Cardiac septum (tissue), 1 donor: ENCODE data around the gene CACFD1. TPM values are rescaled to one million over a fixed set of nuclear protein-coding genes. Genes with fewer than 3 reads are reported as not detected.

Experiments
- DNase-seq: peaks from one replicate; pipeline ENCODE4 v3.0.0-alpha.2; 2020; ENCODE audit warnings: low spot score
- intact Hi-C: fragments of 100-400 bp; cut with DNase I; formaldehyde crosslinking; loops from one replicate; pipeline ENCODE4 v1.14.0; 2022
- long read RNA-seq: library from polyadenylated mRNA; unstranded; transcript quantifications from one replicate; pipeline ENCODE4 v2.0.0, GENCODE V29; 2021
- total RNA-seq: library from RNA; stranded (reverse); fragmentation: NEBNext Ultra II Directional; extraction: Animal tissue kit (Norgen Biotek cat#: 25700); gene quantifications from one replicate; pipeline ENCODE4 v1.2.1, GENCODE V29; 2021
- donor health status: DM: no; HTN: no; CAD: no.

Gene CACFD1
- total RNA-seq = 15.0 TPM
- long read RNA-seq, transcript CACFD1-202 (5 exons, 2,794 nt) = major isoform, 24 of 63 reads
- long read RNA-seq, transcript CACFD1-201 (4 exons, 2,688 nt) = minor isoform, 7 of 63 reads
- long read RNA-seq, partial matches to known transcripts = 14 of 63 reads
- long read RNA-seq, other reads (novel, unspliced or antisense) = 18 of 63 reads

DNA sequence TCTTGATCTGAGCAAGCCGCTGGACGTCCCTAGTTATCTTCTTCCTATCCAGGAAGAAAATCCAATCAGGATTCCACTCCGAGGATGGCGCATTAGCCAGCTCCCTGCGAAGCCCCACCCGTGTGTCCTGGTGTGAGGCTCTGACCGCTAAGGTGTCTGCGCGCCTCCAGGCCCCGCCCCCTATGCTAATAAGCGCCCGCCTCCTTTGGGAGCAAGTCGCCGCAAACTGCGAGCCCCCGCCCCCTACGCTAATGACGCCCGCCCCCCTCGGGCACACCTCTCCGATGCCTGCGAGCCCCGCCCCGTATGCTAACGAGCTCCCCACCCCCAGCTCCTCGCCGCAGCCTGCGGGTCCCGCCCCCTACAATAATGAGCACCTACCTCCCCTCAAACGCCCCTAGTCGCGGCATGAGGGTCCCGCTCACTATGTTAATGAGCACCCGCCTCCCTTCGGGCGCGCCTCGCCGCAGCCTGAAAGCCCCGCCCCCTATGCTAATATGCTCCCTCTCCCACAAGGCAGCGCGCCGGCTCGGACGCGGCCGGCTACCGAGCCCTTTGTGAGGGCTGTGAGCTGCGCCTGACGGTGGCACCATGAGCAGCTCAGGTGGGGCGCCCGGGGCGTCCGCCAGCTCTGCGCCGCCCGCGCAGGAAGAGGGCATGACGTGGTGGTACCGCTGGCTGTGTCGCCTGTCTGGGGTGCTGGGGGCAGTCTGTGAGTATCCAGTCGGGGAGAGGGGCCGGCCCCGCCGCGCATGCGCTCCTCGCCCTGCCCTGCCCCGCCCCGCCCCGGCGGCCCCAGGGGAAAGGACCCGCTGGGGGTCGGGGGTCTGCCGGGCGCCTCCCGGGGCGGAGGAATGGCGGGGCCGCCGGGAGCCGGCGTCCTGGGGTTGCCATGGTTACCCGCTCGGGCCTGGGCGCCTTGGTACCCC lies at the start of gene CACFD1:
TSS of gene CACFD1 (plus strand) at position 503 of the 929 bp plus-strand sequence. CDS start at position 592, 89 bp downstream.
- DNase-seq = peak; percentile 98
- intact Hi-C loops = loop anchor here (5.0 kb wide), 1 partner anchor 42 kb away; the partner anchor contains the start of gene REXO4

GRCh38 chr9:133415170-133415569 lies 44.6 kb upstream of the CACFD1 start:
- intact Hi-C loops = loop anchor here (5.0 kb wide), 3 partner anchors 42 to 78 kb away; partner anchors contain the start of genes CACFD1 and SURF6
- DNase-seq = no peak

DNA sequence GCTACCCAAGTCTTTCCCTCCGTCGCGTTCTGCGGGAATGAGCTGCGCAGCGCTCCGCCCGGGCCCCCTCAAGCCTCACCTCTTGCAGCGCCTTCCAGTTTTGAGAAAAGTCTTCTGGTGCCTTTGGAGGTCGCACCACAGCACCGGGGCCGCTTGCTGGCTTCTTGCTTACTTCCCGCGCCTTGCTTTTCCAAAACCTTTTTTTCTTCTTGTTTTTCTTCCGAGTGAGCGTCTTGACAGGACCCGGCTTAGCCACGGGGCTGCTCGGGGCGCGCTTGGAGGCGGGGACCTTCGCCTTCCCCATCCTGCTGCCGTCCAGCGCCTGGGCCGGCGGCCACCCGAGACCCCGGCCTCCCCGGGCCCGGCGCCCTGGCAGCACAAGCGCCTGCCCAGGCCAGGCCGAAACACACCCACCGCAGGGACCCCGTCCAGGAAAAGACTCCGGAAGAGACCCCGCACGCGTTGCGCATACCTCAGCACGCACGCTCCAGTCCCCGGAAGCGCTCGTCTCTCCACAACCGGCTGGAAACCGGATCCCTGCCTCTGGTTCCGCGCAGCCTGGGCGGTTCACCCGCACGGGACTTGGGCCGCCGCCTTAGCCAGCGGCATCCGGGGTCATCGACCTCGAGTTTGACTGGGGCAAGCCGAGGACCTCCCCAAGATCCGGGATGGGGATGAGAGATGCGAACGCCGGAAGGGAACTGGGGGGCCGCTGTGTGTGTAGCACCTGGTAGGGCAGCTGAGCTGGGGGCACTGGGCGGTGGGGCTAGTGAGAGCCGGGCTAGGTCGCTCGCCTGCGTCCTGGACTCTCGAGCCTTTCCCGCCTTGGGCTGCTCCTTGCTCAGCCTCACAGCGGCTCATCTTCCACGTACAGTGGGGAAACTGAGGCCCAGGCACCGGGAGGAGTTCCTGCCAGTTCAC lies 42.0 kb upstream of the CACFD1 start, which contains the start of gene REXO4:
TSS of gene REXO4 (minus strand) at position 470 of the 921 bp plus-strand sequence. CDS start at position 304, 166 bp downstream.
- intact Hi-C loops = loop anchor here (5.0 kb wide), 3 partner anchors 40 to 80 kb away; partner anchors contain the start of genes CACFD1 and SURF6
- DNase-seq = peak; percentile 86

- no peak for DNase-seq
- intact Hi-C loops = loop anchor here (5.0 kb wide), 3 partner anchors 38 to 82 kb away; partner anchors contain the start of genes CACFD1 and SURF6
These were observed 40.8 kb upstream of the CACFD1 start for GRCh38 chr9:133419005-133419404.

DNA sequence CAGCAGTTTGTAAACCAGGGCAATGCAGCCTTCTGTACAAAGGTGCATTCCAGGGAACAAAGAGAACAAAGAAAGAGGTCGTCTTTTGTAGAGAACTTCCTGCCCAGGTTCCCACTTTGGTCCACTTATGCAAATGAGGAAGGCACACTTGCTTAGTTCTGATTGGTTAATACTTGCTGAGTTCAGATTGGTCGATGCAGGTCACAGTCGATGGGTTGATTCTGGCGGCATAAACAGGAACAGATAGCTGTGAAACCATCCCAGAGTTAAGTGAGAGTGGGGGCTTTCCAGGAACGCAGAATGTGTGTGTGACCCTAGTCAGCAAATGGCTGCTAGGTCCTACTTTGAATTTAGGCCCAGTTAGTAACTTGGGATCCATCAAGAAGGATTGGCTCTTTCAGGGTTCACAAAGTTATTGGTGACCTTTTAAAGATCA lies 39.4 kb upstream of the CACFD1 start:
- intact Hi-C loops = loop anchor here (5.0 kb wide), 1 partner anchor 57 kb away; the partner anchor contains the start of gene SLC2A6
- DNase-seq = no peak

DNA sequence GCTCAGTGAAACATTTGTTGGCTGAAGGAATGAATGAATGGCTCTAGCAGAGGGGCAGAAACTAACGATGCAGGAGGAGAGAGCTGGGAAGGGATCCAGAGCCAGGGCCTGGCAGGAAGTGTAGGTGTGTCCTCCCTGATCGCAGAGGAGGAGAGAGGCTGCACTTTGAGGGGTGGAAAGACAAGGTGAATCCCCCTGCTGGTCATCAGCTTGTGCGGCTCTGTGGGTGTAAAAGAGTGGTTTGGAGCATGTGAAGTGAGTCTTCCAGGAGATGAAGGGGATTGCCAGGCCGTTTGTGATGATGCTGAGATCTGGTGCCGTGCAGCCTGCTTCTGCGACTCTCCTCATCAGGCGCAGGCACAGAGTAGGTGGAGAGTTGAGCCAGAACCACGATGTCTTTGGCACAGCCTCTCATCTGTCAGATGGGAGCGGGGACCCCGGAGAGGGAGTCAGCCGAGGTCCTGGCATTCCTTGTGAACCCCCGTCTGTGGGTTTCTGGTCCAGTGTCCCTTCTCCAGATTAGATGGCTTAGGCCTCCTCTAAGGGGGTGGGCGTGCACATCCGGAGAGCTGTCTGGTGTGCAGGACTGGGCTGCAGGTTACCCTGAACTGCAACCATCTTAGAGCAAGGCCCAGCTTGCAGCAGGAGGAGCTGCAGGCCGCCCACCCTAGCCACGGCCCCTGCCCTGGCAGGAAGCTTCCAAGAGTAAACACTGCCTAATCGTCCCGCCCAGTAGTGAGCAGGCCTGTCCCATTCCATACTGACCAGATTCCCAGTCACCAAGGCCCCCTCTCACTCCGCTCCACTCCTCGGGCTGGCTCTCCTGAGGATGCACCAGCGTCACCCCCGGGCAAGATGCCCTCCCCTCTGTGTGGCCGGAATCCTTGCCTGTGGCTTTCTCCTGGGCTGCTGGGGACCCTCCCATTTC lies 37.9 kb upstream of the CACFD1 start, which contains the start of gene ADAMTS13:
TSS of gene ADAMTS13 (plus strand) at position 753 of the 928 bp plus-strand sequence. CDS start at position 830, 77 bp downstream.
- DNase-seq = no peak
- intact Hi-C loops = loop anchor here (5.0 kb wide), 1 partner anchor 55 kb away; the partner anchor contains the start of gene SLC2A6

GRCh38 chr9:133423216-133423615 lies 36.6 kb upstream of the CACFD1 start:
- DNase-seq = no peak
- intact Hi-C loops = loop anchor here (5.0 kb wide), 1 partner anchor 54 kb away; the partner anchor contains the start of gene SLC2A6

DNA sequence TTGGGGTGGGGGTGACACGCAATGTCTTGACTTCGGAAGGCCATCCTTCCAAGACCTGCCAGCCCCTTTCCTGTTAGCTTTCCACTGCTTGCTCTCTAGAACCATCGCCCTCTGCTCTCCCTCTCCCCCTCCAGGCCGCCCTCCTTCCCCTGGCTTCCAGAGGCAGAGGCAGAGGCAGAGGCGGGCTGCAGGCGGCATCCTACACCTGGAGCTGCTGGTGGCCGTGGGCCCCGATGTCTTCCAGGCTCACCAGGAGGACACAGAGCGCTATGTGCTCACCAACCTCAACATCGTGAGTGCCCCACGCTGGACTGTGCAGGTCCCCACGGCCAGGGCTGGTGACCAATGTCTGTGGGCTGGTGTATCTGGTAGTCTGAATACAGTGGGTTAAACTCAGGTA lies 35.6 kb upstream of the CACFD1 start:
- DNase-seq = no peak
- intact Hi-C loops = loop anchor here (5.0 kb wide), 1 partner anchor 53 kb away; the partner anchor contains the start of gene SLC2A6

- intact Hi-C loops = no loop called here
- no peak for DNase-seq
These were observed 34.6 kb upstream of the CACFD1 start for GRCh38 chr9:133425049-133425632.

GRCh38 chr9:133426011-133426410 lies 33.8 kb upstream of the CACFD1 start:
- intact Hi-C loops = no loop called here
- no peak for DNase-seq

DNA sequence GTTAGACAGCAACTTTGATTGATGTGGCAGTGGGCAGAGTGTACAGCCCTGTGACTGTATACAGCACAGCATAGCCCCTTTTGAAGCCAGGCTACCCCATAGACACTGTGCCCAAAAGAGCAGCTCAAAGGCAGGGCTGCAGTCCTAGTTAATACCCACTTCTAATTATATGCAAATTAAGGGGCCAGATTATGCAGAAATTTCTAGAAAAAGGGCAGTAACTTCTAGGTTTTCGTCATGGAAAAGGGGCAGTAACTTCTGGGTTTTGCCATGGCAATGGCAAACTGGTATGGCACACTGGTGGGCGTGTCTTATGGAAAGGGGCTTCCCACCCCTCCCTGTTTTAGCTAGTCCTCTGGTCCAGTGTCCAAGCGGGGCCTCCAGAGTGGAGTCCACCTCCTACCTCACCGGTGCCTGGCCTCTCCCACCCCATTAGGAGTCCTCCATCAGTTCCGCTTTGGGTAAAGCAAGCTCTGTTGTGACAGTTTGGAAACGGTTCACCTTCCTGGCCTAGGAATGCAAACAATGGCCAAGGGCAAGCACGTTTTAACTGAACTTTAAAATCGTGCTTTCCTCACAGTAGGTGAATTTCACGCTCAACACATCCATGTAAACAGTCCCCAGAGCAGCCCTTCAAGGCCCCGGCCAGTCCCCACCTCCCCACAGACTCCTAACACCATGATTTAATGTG lies 32.0 kb upstream of the CACFD1 start:
- intact Hi-C loops = no loop called here
- DNase-seq = no peak

DNA sequence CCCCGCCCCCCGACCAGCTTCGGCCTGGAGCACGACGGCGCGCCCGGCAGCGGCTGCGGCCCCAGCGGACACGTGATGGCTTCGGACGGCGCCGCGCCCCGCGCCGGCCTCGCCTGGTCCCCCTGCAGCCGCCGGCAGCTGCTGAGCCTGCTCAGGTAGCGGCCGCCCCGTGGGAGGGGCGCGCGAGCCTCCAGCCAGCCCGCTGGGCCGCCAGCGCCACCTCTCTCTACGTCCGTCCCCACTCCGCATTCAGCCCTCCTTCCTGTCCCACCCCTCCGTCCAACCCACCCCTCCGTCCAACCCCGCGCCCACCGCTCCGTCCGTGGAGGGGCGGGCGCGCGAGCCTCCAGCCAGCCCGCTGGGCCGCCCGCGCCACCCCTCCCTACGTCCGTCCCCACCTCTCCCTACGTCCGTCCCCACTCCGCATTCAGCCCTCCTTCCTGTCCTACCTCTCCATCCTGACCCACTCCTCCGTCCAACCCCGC lies 31.1 kb upstream of the CACFD1 start:
- no peak for DNase-seq
- intact Hi-C loops = no loop called here

DNA sequence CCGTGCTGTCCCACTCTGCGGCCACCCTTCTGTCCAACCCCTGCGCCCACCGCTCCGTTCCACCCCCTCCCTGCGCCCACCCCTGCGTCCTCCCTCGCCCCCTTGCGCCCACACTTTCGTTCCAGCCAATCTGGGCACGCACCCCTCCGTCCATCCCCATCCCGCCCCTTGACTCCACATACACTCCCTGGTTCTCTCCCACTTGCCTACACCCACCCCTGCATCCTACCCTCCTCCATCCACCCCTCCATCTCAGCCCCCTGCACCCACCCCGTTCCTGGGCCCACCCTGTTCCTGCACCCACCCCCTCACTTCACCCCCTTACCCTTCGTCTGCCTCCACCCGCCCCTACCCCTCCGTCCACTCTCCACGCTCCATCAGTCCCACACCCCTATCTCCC lies 30.6 kb upstream of the CACFD1 start:
- intact Hi-C loops = no loop called here
- no peak for DNase-seq

- intact Hi-C loops = no loop called here
- DNase-seq = no peak
These were observed 30.1 kb upstream of the CACFD1 start for GRCh38 chr9:133429641-133430161.

DNA sequence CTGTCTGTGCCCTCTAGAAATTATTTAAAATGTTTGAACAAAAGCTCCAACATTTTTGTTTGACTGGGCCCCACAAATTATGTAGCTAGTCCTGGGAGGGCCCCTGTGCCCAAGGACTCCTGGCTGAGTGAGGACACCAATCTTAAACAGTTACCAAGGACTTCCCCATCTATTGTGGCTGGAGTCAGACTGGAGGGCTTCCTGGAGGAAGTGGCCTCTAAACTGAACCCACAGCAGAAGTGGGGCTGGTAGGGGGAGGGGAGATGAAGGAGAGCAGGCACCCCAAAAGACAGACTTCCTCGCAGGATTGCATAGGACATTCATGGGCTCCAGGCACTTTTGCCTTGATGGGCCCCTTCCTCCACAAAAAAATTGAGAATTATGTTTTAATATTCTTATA lies 29.5 kb upstream of the CACFD1 start:
- no peak for DNase-seq
- intact Hi-C loops = no loop called here

DNA sequence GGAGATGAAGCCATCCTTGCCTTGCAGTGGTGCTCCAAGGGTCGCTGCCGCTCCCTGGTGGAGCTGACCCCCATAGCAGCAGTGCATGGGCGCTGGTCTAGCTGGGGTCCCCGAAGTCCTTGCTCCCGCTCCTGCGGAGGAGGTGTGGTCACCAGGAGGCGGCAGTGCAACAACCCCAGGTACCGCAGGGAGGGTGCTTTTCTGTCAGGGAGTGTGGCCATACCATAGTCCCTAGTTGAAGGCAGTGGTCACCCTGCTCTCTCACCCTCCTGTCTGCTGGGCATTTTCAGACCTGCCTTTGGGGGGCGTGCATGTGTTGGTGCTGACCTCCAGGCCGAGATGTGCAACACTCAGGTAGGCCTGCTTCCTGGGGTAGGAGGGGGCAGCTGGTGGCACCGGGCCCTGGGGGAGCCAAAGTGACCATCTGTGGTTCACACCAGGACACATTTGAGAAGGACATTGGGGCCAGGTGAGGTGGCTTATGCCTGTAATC lies 26.4 kb upstream of the CACFD1 start:
- intact Hi-C loops = no loop called here
- no peak for DNase-seq
